Stimulated activated CD4-positive, alpha-beta T cell treated with anti-CD3 and anti-CD28 coated beads, Interleukin-15, amount 100 ng/mL, for 48 hours (primary cell): ENCODE results near the gene FAM161A.

Experiments used
- DNase-seq, 2 donors: peaks; one replicate each; pipeline ENCODE4 v3.0.0-alpha.2; 2020; ENCODE audit warnings: low read depth in 2 of 2

FAM161A gene

GRCh38 chr2:61786876-61787275 is 67.0 kb downstream of the FAM161A start:
- no peak for DNase-seq

DNA sequence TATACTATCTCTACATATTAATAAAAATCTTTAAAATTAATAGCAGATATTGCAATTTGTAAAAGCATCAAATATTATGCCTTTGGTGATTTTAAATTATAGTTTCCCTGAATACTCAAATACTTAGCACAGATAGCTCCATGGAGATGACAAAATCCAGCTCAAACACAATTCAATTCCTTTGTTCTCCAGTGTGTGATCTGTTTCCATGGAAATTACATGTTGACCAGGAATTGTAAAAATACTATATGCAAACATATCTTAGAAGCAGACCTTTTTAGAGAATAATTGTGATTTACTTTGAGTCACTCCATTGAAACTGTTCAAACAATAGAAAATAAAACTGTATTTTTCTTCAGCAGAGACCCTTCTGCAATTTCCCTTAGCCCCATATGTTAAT is 68.3 kb downstream of the FAM161A start:
- no peak for DNase-seq

DNA sequence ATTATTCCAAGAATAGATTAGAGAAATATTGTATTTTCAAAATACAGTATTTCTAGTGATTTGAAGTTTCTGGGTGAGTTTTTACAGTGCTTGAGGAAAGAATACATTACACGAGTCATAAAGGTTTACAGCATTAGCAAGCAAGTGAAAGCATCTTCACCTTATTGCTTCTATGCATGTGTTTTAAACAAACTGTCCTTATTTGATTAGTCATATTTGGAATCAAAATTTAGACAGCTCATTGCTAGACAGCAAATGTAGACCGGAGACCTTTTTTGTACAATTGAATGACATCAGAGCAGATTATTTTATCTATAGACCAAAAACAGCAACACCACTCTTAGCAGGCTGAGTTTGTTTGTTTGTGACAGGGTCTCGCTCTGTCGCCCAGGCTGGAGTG is 69.2 kb downstream of the FAM161A start:
- DNase-seq = no peak

- no peak for DNase-seq
Measured at GRCh38 chr2:61775956-61776570, 77.8 kb downstream of the FAM161A start.
